ENCODE data around the gene TEP1.
A peak's percentile ranks its signal among the peaks of the same experiment; 100 is the strongest.

The TEP1 gene

DNA sequence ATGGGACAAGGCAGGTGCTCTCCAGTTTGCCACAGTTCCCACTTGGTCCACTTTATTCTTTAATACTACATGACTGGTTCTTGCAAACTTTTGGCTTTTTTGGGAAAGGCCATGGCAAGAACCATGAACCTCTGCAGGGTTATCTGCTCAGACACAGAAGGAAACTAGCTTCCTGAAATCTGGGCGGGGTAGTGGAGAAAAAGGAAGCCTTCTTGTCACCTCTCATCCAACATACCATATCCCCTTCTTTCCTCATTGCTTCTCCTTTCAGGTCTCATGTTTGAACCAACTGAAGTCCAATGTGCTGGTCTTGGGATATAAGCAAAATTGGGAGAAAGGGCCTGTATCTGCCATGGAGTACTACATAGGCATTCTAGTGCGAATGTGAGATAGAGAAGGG is 28.2 kb upstream of the TEP1 start:
- H3K4me1 Mint-ChIP-seq = peaks cover 13% of the 10 kb centered on the region

DNA sequence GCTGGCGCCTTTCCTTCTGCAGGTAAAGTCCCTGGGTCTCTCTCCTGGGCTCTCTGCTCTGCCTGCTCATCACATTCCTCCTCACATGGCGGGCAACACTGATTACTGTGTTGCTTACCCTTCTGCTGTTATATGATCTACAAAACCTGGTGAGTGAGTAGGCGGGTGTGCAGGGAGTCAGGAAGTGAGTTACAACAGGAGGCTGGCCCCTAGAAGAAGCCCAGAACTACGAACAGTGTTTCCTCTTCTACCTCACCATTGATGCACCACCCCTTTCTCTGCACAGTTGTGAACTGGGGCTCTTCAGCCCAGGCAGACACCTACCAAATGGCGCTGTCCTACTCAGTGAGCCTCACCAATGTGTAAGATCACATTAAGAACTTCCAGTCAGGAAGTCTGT is 27.6 kb upstream of the TEP1 start:
- H3K27ac Mint-ChIP-seq (ENCODE audit: low read depth) = no peak overlapping the region
- peaks cover 13% of the 10 kb centered on the region for H3K4me1 Mint-ChIP-seq
- no peak for DNase-seq (ENCODE audit: low spot score in 2 of 2)
- H3K27me3 Mint-ChIP-seq = no peaks in the 10 kb centered on the region
- H3K9me3 Mint-ChIP-seq = no peaks in the 10 kb centered on the region
- H3K4me3 Mint-ChIP-seq = peak overlapping the region; percentile 55
- peak; percentile 71 for ATAC-seq (replicated peaks; ENCODE audit: extremely low read depth, poor library complexity, severe bottlenecking)
- H3K36me3 Mint-ChIP-seq (ENCODE audit: insufficient read depth) = no peaks in the 10 kb centered on the region

More for the DNA sequence above, 28.2 kb upstream of the TEP1 start:
- ATAC-seq (replicated peaks; ENCODE audit: extremely low read depth, poor library complexity, severe bottlenecking) (no peak), DNase-seq (ENCODE audit: low spot score in 2 of 2) (no peak)
- no peak overlapping the region for H3K4me3 Mint-ChIP-seq
- H3K36me3 Mint-ChIP-seq (ENCODE audit: insufficient read depth) = no peaks in the 10 kb centered on the region
- no peaks in the 10 kb centered on the region for H3K9me3 Mint-ChIP-seq
- no peak overlapping the region for H3K27ac Mint-ChIP-seq (ENCODE audit: low read depth)
- H3K27me3 Mint-ChIP-seq = no peaks in the 10 kb centered on the region

DNA sequence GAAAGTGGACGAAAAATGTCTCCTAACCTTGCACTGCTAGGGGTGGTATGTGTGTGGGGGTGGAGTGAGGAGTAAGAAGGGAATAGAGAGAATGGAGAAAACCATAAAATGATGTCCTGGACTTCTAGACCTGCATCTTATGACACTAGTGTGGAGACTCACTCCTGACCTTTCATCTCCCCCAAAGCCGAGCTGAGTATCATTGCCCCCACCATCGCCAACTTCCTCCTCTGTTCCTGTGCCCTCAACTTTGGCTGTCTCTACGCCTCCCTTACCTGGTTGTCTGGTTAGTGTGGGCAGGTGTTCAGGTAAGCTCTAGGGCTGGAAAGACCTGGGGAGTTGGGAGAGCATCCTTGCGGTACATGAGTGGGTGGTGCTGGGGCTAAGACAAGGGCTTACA is 27.2 kb upstream of the TEP1 start:
- H3K36me3 Mint-ChIP-seq (ENCODE audit: insufficient read depth) = no peaks in the 10 kb centered on the region
- no peak for DNase-seq (ENCODE audit: low spot score in 2 of 2)
- H3K27me3 Mint-ChIP-seq = no peaks in the 10 kb centered on the region
- peak overlapping the region; percentile 55 for H3K4me3 Mint-ChIP-seq
- peaks cover 13% of the 10 kb centered on the region for H3K4me1 Mint-ChIP-seq
- no peaks in the 10 kb centered on the region for H3K9me3 Mint-ChIP-seq
- H3K27ac Mint-ChIP-seq (ENCODE audit: low read depth) = no peak overlapping the region
- ATAC-seq (replicated peaks; ENCODE audit: extremely low read depth, poor library complexity, severe bottlenecking) = no peak

DNA sequence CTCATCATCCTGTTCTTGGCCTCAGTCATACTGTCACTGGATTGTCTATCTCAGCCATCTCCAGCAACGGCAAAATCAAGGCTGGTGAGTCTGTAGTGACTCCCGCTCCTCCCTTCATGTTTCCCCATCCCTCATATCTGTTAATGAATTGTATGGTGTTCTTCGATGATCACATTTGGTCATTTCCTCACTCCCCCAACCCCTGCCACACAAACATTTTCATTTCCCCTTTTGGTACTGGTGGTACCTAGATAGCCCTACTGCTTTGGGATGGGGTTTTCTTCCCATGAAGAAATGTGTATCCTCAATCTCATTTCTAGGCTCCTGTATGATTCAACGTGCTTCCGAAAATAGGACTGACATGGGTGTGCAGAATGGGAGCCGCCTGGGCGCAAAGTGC is 25.4 kb upstream of the TEP1 start:
- no peak for ATAC-seq (replicated peaks; ENCODE audit: extremely low read depth, poor library complexity, severe bottlenecking)
- no peak for DNase-seq (ENCODE audit: low spot score in 2 of 2)

DNA sequence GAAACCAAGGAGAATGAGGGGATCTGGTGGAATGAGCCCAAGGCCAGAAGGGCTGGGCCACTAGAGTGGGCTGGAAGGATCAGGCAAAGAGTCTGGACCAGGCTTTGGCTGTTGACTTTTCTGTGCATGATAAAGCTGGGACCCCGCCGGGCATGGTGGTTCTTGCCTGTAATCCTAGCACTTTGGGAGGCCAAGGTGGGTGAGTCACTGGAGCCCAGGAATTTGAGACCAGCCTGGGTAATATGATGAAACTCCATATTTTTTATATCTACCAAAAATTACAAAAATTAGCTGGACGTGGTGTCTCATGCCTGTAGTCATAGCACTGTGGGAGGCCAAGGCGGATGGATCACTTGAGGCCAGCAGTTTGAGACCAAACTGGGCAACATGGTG is 23.1 kb upstream of the TEP1 start:
- no peak overlapping the region for H3K27ac Mint-ChIP-seq (ENCODE audit: low read depth)
- ATAC-seq (replicated peaks; ENCODE audit: extremely low read depth, poor library complexity, severe bottlenecking) (no peak), DNase-seq (ENCODE audit: low spot score in 2 of 2) (no peak)

More for the DNA sequence above, 25.4 kb upstream of the TEP1 start:
- no peaks in the 10 kb centered on the region for H3K9me3 Mint-ChIP-seq
- H3K27me3 Mint-ChIP-seq = no peaks in the 10 kb centered on the region
- H3K36me3 Mint-ChIP-seq (ENCODE audit: insufficient read depth) = no peaks in the 10 kb centered on the region
- no peak overlapping the region for H3K27ac Mint-ChIP-seq (ENCODE audit: low read depth)
- H3K4me1 Mint-ChIP-seq = peaks cover 13% of the 10 kb centered on the region
- H3K4me3 Mint-ChIP-seq = no peak overlapping the region

DNA sequence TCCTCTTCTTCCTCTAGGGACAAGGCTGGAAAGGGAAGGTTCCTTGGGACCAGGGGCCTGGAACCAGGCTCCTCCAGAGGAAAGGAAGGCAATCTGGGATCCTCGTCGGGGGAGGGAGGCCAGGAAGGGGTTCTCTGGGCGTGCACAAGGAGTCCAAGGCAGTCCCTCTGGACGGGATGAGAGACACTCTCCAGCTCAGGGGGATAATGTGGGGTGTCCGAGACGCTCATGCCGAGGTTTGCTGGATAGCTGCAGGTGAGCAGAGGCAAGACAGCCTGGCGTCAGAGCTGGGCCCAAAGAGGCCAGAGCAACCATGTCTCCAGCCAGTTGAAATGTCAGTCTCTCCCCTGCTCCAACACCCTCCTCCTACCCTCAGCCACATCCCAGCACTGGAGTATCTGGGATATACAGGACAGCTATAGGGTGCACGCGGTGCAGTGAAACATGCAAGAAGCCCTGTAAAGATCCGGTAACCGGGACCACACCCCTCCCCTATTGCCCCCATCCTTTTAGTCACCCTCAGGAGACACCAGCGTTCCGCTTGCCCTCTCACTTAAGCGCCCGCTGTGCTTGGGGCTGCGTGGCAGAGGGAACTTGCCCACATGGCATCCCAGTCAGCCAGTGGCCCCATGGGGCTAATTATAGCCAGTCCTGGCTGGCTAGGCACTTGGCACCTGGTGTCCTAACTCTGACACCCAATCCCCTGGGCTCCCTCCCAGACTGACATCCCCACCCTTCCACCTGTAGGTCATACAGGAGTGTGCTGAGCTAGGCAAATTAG is 22.5 kb upstream of the TEP1 start, which contains the start of gene KLHL33:
TSS of gene KLHL33 (minus strand) at position 585 of the 781 bp plus-strand sequence. CDS start at position 230, 355 bp downstream.
- no peak within 1 kb of the TSS for H3K27ac Mint-ChIP-seq (ENCODE audit: low read depth)
- DNase-seq (ENCODE audit: low spot score in 2 of 2) (no peak), ATAC-seq (replicated peaks; ENCODE audit: extremely low read depth, poor library complexity, severe bottlenecking) (no peak)
- no peaks in the 10 kb centered on the region for H3K36me3 Mint-ChIP-seq (ENCODE audit: insufficient read depth)
- H3K4me1 Mint-ChIP-seq = peaks cover 10% of the 10 kb centered on the region
- no peak within 1 kb of the TSS for H3K4me3 Mint-ChIP-seq
- no peaks in the 10 kb centered on the region for H3K9me3 Mint-ChIP-seq
- no peaks in the 10 kb centered on the region for H3K27me3 Mint-ChIP-seq

More for the DNA sequence above, 23.1 kb upstream of the TEP1 start:
- no peaks in the 10 kb centered on the region for H3K27me3 Mint-ChIP-seq
- H3K4me1 Mint-ChIP-seq = peaks cover 13% of the 10 kb centered on the region
- H3K4me3 Mint-ChIP-seq = no peak overlapping the region
- H3K9me3 Mint-ChIP-seq = no peaks in the 10 kb centered on the region
- H3K36me3 Mint-ChIP-seq (ENCODE audit: insufficient read depth) = no peaks in the 10 kb centered on the region

DNA sequence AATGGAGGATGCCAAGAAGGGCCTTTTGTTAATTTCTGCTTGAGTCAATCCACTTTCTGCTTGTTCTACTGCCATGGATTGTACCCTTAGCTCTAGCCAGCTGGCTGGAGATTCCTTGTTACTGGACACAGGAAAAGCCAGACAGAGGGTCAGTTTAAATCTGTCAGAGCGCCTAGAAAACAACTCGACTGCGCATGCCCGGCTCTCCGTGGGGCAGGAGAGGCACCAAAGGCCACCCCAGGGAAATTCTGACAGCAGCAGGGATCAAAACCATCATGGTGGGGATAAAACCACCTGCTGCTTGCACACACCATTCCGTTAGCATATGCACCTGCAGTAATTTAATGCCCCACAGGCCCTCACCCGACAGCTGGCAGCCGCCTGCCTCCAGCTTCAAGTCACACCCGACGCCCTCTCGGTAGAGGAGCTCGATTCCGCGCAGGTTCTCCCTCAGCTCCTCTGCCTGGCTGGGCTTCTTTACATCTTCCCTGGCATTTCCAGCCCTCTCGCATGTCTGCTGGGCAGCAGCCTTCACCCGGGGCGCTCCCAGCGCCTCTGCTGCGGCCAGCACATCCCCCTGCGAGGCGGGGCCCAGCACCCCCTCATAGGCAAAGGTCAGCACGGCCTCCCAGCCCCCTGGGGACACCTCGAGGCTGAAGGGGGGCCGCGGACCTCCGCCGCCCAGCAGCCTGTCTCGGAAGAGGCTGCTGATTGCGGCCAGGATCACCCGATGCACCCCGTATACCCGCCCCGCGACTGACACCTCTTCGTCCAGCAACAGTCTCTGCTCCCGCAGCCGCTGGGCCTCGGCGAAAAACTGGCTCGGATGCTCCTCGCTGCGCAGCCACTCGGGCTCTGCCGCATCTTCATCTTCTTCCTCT is 21.6 kb upstream of the TEP1 start:
- H3K4me1 Mint-ChIP-seq = peaks cover 1% of the 10 kb centered on the region
- no peak for DNase-seq (ENCODE audit: low spot score in 2 of 2)
- ATAC-seq (replicated peaks; ENCODE audit: extremely low read depth, poor library complexity, severe bottlenecking) = no peak
- H3K4me3 Mint-ChIP-seq = no peak overlapping the region
- H3K9me3 Mint-ChIP-seq = no peaks in the 10 kb centered on the region
- no peaks in the 10 kb centered on the region for H3K27me3 Mint-ChIP-seq
- no peaks in the 10 kb centered on the region for H3K36me3 Mint-ChIP-seq (ENCODE audit: insufficient read depth)
- no peak overlapping the region for H3K27ac Mint-ChIP-seq (ENCODE audit: low read depth)

DNA sequence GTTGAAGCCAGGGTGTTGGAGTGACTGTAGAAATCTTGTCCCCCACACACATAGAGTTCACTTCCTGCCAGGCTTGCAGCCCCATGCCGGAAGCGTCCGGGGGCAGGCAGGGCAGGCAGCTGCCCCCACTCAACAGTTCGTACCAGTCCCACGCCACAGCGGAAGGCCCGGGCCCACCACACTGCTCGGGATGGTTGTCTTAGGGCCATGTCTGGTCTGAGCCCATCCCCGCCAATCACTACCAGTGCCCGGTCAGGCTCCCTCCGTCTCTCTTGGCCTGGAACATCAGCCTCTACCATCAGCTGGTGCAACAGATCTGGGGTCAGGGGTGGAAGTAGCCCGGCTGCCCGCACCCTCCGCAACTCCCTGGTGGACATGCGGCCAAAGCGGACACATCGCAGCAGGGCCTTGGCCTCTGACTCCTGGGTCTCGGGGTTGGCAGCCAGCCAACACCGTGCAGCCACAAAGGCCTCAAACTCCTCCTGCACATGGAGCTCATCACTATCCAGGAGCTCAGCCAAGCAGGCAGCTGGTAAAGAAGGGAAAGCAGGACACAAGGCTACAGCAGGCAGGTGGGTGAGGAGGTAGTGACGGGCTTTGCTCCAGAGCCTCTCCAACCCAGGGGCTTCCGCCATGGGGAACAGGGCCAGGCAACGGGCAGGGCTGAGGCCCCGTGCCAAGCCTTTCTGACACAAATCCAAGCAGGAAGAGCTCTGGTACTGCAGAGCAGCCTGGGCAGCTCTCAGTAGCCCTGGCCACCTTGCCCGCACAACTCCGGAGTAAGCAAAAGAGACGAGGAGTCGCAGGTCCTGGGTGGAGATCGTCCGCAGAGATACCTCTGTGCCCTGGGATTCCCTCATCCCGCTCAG is 16.7 kb upstream of the TEP1 start:
- no peaks in the 10 kb centered on the region for H3K27me3 Mint-ChIP-seq
- H3K4me1 Mint-ChIP-seq = peaks cover 15% of the 10 kb centered on the region
- H3K27ac Mint-ChIP-seq (ENCODE audit: low read depth) = no peak overlapping the region
- H3K36me3 Mint-ChIP-seq (ENCODE audit: insufficient read depth) = no peaks in the 10 kb centered on the region
- no peak for DNase-seq (ENCODE audit: low spot score in 2 of 2)
- H3K9me3 Mint-ChIP-seq = no peaks in the 10 kb centered on the region
- H3K4me3 Mint-ChIP-seq = no peak overlapping the region
- no peak for ATAC-seq (replicated peaks; ENCODE audit: extremely low read depth, poor library complexity, severe bottlenecking)

DNA sequence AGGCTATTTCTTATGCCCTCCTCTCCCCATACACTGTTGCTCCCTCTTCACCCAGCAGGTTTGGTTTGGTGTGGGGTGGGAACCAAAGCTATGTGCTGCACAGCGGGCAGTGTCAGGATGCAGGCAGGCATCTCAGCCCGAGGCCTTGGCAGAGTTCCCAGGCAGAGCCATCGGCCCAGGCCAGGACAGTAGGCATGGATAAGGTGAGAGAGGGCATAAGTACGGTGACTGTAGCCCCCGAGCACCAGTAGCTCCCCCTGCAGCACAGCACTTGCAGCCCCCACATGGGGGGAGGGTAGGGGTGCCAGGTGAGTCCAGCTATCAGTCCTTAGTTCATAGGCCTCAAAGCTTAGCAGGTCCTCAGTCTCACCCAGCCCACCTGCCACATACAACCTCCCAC is 15.5 kb upstream of the TEP1 start:
- Mint-ChIP-seq H3K4me1 (peaks cover 15% of the 10 kb centered on the region), H3K4me3 (no peak overlapping the region), H3K36me3 (ENCODE audit: insufficient read depth) (no peaks in the 10 kb centered on the region), H3K27ac (ENCODE audit: low read depth) (no peak overlapping the region), H3K27me3 (no peaks in the 10 kb centered on the region), H3K9me3 (no peaks in the 10 kb centered on the region)
- ATAC-seq (replicated peaks; ENCODE audit: extremely low read depth, poor library complexity, severe bottlenecking) (no peak), DNase-seq (ENCODE audit: low spot score in 2 of 2) (no peak)

DNA sequence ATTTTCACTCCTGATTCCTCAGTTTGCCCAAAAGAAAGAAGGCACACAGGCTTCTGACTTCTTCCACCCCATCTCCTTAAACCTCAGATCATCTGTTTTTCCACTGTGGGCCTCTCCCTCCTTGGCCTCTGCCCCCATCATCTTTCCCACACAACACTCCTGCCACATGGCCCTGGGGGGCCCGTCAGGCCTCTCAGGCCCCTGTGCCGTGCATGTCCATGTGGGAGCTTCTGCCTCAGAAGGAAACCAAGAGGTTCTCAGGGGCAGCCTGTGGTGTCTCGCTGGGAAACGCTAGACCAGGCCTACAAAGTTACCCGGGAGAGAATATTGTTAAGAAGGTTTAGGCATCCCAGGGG is 14.7 kb upstream of the TEP1 start:
- DNase-seq (ENCODE audit: low spot score in 2 of 2) = no peak
- peak overlapping the region; percentile 57 for H3K27ac Mint-ChIP-seq (ENCODE audit: low read depth)
- no peak for ATAC-seq (replicated peaks; ENCODE audit: extremely low read depth, poor library complexity, severe bottlenecking)
- H3K4me3 Mint-ChIP-seq = no peak overlapping the region
- no peaks in the 10 kb centered on the region for H3K36me3 Mint-ChIP-seq (ENCODE audit: insufficient read depth)
- no peaks in the 10 kb centered on the region for H3K27me3 Mint-ChIP-seq
- peaks cover 15% of the 10 kb centered on the region for H3K4me1 Mint-ChIP-seq
- H3K9me3 Mint-ChIP-seq = no peaks in the 10 kb centered on the region

DNA sequence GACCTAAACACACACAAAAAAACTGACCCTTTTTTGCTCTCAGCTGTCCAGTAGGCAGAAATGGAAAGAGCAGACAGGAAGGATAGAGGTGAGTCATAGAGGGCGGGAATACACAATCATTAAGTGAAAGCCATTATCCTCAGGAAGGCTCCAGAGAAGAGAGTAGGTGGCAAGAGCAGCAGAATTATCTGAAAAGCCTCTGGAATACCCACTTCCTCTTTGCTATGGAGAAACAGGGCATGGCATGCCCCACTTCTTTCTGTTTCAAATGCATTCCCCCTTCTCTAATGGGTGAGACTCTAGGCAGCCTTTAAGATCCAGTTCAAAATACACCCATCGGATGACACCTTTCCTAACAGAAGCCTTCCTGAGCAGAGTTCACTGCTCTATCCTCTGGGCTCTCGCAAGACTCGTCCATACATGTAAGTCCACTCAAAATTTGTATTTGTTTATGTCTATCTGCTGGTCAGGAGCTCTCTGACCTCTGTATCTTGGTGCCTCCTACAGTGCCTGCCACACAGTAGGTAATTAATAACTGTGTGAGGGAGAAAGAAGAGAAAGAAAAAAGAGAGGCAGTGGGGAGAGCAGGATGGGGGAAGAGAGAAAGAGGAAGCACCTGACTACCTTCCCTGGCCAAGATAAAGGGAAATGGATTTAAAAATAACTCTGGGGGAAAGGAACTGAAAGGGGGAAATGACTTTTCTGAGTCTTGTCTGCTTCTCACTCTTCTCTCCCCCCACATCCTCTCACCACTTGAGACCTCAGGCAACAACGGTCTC is 14.1 kb upstream of the TEP1 start:
- no peak for DNase-seq (ENCODE audit: low spot score in 2 of 2)
- no peaks in the 10 kb centered on the region for H3K9me3 Mint-ChIP-seq
- peaks cover 15% of the 10 kb centered on the region for H3K4me1 Mint-ChIP-seq
- H3K4me3 Mint-ChIP-seq = no peak overlapping the region
- ATAC-seq (replicated peaks; ENCODE audit: extremely low read depth, poor library complexity, severe bottlenecking) = peak; percentile 32
- H3K27ac Mint-ChIP-seq (ENCODE audit: low read depth) = peak overlapping the region; percentile 57
- H3K36me3 Mint-ChIP-seq (ENCODE audit: insufficient read depth) = no peaks in the 10 kb centered on the region
- no peaks in the 10 kb centered on the region for H3K27me3 Mint-ChIP-seq

DNA sequence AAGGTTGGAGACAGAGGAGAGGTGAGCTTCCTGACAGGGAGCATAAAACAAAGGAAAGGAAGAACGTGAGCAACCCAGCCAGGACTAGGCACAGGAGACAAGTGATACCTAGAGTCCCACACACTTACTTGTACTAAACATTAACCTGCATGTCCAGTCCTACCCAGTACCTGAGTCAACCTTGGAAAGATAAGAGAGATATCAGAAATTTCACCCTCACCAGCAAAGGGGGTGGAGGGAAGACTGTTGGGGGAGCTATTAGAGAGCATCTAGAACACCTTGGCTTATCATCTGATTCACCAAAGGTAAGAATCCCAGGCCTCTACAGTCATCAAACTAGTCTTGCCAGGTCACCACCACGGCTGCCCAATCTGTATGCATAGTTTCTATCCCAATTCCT is 11.6 kb upstream of the TEP1 start:
- no peaks in the 10 kb centered on the region for H3K36me3 Mint-ChIP-seq (ENCODE audit: insufficient read depth)
- H3K4me1 Mint-ChIP-seq = peaks cover 15% of the 10 kb centered on the region
- no peaks in the 10 kb centered on the region for H3K27me3 Mint-ChIP-seq
- H3K9me3 Mint-ChIP-seq = no peaks in the 10 kb centered on the region
- DNase-seq (ENCODE audit: low spot score in 2 of 2) (no peak), ATAC-seq (replicated peaks; ENCODE audit: extremely low read depth, poor library complexity, severe bottlenecking) (no peak)
- H3K27ac Mint-ChIP-seq (ENCODE audit: low read depth) = no peak overlapping the region
- H3K4me3 Mint-ChIP-seq = no peak overlapping the region

Data from central memory CD8-positive, alpha-beta T cell (primary cell).